CD4-positive, alpha-beta memory T cell (primary cell): Measurements from ENCODE around the gene SAP30BP. TPM values are rescaled to one million over a fixed set of nuclear protein-coding genes. Genes with fewer than 3 reads are reported as not detected.

Source experiments
- CTCF ChIA-PET: fragments of 350-600 bp; sonication (Branson Sonifier 250); formaldehyde crosslinking; loops from one replicate; lab custom pipeline; 2021; ENCODE audit warnings: inconsistent platforms; ENCODE audit not compliant: partially characterized antibody; lab: Charles Lee
- POLR2A ChIA-PET: fragments of 350-600 bp; sonication (Branson Sonifier 250); formaldehyde crosslinking; loops from one replicate; lab custom pipeline; 2021; ENCODE audit not compliant: partially characterized antibody; lab: Charles Lee
- DNase-seq, 5 donors: peaks; one replicate each; pipeline versions ENCODE4 v3.0.0 to v3.0.0-alpha.2; 2020 to 2022; ENCODE audit warnings: mixed read lengths in 1 of 5
- H3K27ac ChIP-seq: one replicate; pipeline ENCODE4 v1.7.0; 2013; ENCODE audit warnings: low read depth, low read length
- H3K27me3 ChIP-seq: 2 replicates; pipeline ENCODE4 v1.7.0; 2013; ENCODE audit warnings: mild to moderate bottlenecking, low read length, moderate library complexity; ENCODE audit not compliant: insufficient read depth
- H3K36me3 ChIP-seq: 2 replicates; pipeline ENCODE4 v1.7.0; 2013; ENCODE audit warnings: mild to moderate bottlenecking, low read length, moderate library complexity; ENCODE audit not compliant: insufficient read depth
- H3K4me1 ChIP-seq: 2 replicates; pipeline ENCODE4 v1.7.0; 2013; ENCODE audit warnings: mild to moderate bottlenecking, low read length, moderate library complexity; ENCODE audit not compliant: insufficient read depth
- H3K4me3 ChIP-seq, 2 donors: one replicate each; pipeline ENCODE4 v1.7.0; 2013; ENCODE audit warnings: low read length in 2 of 2, mild to moderate bottlenecking in 1 of 2
- H3K9me3 ChIP-seq, 2 donors: one replicate each; pipeline ENCODE4 v1.7.0; 2013; ENCODE audit warnings: low read length in 2 of 2, control low read depth in 1 of 2; ENCODE audit not compliant: control insufficient read depth in 1 of 2
- H3K27ac Mint-ChIP-seq, 7 donors: one replicate each; pipeline ENCODE4 v1.8.0; 2020 to 2021; ENCODE audit warnings: mixed read lengths in 7 of 7, mild to moderate bottlenecking in 6 of 7, inconsistent platforms in 3 of 7, moderate library complexity in 3 of 7
- H3K27me3 Mint-ChIP-seq, 2 donors: one replicate each; pipeline ENCODE4 v1.8.0; 2020 to 2021; ENCODE audit warnings: mixed read lengths in 2 of 2
- H3K36me3 Mint-ChIP-seq, 2 donors: one replicate each; pipeline ENCODE4 v1.8.0; 2020 to 2021; ENCODE audit warnings: mixed read lengths in 2 of 2, inconsistent platforms in 1 of 2, mild to moderate bottlenecking in 1 of 2
- H3K4me1 Mint-ChIP-seq, 4 donors: one replicate each; pipeline ENCODE4 v1.8.0; 2020 to 2021; ENCODE audit warnings: mixed read lengths in 4 of 4, mild to moderate bottlenecking in 1 of 4
- H3K4me3 Mint-ChIP-seq, 8 donors: one replicate each; pipeline ENCODE4 v1.8.0; 2020 to 2021; ENCODE audit warnings: mixed read lengths in 8 of 8, mild to moderate bottlenecking in 7 of 8, moderate library complexity in 6 of 8, inconsistent platforms in 3 of 8
- H3K9me3 Mint-ChIP-seq, 8 donors: one replicate each; pipeline ENCODE4 v1.8.0; 2020 to 2021; ENCODE audit warnings: mixed read lengths in 8 of 8, mild to moderate bottlenecking in 5 of 8, inconsistent platforms in 3 of 8, moderate library complexity in 1 of 8
- intact Hi-C: fragments of 100-400 bp; cut with micrococcal nuclease; formaldehyde crosslinking; loops from one replicate; pipeline ENCODE4 v1.15.1; 2023
- polyA plus RNA-seq, 2 donors: library from polyadenylated mRNA; unstranded; fragments of 300-500 nt; fragmentation: Illumina TruSeq; gene quantifications; one replicate each; pipeline ENCODE4 v1.2.3, GENCODE V29; 2021
- total RNA-seq, 2 experiments: library from RNA; stranded (reverse); gene quantifications; one replicate each; pipeline ENCODE4 v1.2.3, GENCODE V29; 2021

Gene SAP30BP
- total and polyA plus RNA-seq, 4 experiments from 2014 or later: 69.9 to 119 (median 97.5) TPM

- intact Hi-C loops: no loop called here
- peaks cover 47 to 63% of the 10 kb centered on the region in 2 donors for H3K36me3 Mint-ChIP-seq
- no peaks in the 10 kb centered on the region for H3K4me1 Mint-ChIP-seq
These were observed 39.0 kb downstream of the SAP30BP start for GRCh38 chr17:75706042-75706728.

GRCh38 chr17:75707079-75707571 is 40.0 kb downstream of the SAP30BP start:
- Mint-ChIP-seq H3K4me1 (no peaks in the 10 kb centered on the region), H3K27me3 (no peaks in the 10 kb centered on the region), H3K9me3 (no peaks in the 10 kb centered on the region), H3K36me3 (peaks cover 39 to 53% of the 10 kb centered on the region in 2 donors), H3K4me3 (no peak overlapping the region), H3K27ac (no peak overlapping the region)
- no peaks in the 10 kb centered on the region for H3K9me3 ChIP-seq
- H3K4me3 ChIP-seq: no peak overlapping the region
- H3K27me3 ChIP-seq: no peaks in the 10 kb centered on the region
- DNase-seq: no peak
- no peak overlapping the region for H3K27ac ChIP-seq
- POLR2A ChIA-PET: no interaction called here
- CTCF ChIA-PET: no interaction called here
- H3K36me3 ChIP-seq: peaks cover 53% of the 10 kb centered on the region
- intact Hi-C loops: no loop called here
- H3K4me1 ChIP-seq: no peaks in the 10 kb centered on the region

More at GRCh38 chr17:75706042-75706728, 39.0 kb downstream of the SAP30BP start:
- H3K27me3 ChIP-seq: no peaks in the 10 kb centered on the region
- no peak overlapping the region for H3K27ac ChIP-seq
- Mint-ChIP-seq H3K27ac (no peak overlapping the region), H3K4me3 (no peak overlapping the region), H3K27me3 (no peaks in the 10 kb centered on the region), H3K9me3 (no peaks in the 10 kb centered on the region)
- H3K4me3 ChIP-seq: no peak overlapping the region
- peaks cover 62% of the 10 kb centered on the region for H3K36me3 ChIP-seq
- POLR2A ChIA-PET: no interaction called here
- DNase-seq: no peak
- no peaks in the 10 kb centered on the region for H3K9me3 ChIP-seq
- CTCF ChIA-PET: interaction anchor here (0.7 kb wide), 1 partner anchor 47 kb away, joined by 3 read pairs; no protein-coding TSS in a partner anchor
- H3K4me1 ChIP-seq: no peaks in the 10 kb centered on the region

GRCh38 chr17:75712446-75712845 is 45.3 kb downstream of the SAP30BP start:
- H3K9me3 ChIP-seq: no peaks in the 10 kb centered on the region
- H3K4me3 Mint-ChIP-seq: no peak overlapping the region
- H3K4me1 ChIP-seq: no peaks in the 10 kb centered on the region
- no peak overlapping the region for H3K4me3 ChIP-seq
- peaks cover 11 to 14% of the 10 kb centered on the region in 2 donors for H3K36me3 Mint-ChIP-seq
- no peaks in the 10 kb centered on the region for H3K4me1 Mint-ChIP-seq
- H3K27ac ChIP-seq: no peak overlapping the region
- no peaks in the 10 kb centered on the region for H3K9me3 Mint-ChIP-seq
- H3K27me3 ChIP-seq: no peaks in the 10 kb centered on the region
- no peak for DNase-seq
- no peak overlapping the region for H3K27ac Mint-ChIP-seq
- H3K36me3 ChIP-seq: peaks cover 5% of the 10 kb centered on the region
- peaks cover 1 to 3% of the 10 kb centered on the region in 2 donors for H3K27me3 Mint-ChIP-seq
- CTCF ChIA-PET: no interaction called here
- POLR2A ChIA-PET: no interaction called here
- intact Hi-C loops: no loop called here

DNA sequence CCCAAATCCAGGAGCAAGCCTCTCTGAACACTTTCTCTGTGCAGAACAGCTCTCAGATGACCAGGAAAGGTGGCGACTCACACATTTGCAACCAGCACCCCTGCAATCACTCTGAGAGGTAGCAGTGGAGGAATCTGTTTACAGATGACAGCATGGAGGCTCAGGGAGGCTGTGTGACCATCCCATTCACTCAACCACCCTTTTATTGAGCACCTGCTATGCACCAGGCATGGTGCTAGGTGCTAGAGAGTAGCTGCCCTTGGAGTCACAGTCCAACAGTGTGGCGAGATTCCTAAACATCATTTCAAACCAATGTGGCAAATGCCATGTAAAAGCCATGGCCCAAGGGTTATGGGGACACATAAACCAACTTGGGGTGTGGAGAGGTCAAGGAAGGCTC is 52.6 kb downstream of the SAP30BP start:
- Histone ChIP-seq H3K27ac (no peak overlapping the region), H3K4me1 (peaks cover 8% of the 10 kb centered on the region), H3K9me3 (no peaks in the 10 kb centered on the region), H3K27me3 (no peaks in the 10 kb centered on the region), H3K36me3 (no peaks in the 10 kb centered on the region), H3K4me3 (no peak overlapping the region)
- peak overlapping the region in 7 of 8 donors; percentile 25 to 84 (median 73) for H3K4me3 Mint-ChIP-seq
- peak overlapping the region in 1 of 7 donors; percentile 63 for H3K27ac Mint-ChIP-seq
- ChIA-PET CTCF (interaction anchor here (0.8 to 1.1 kb wide), 2 partner anchors 30 to 45 kb away, joined by 3 read pairs; no protein-coding TSS in a partner anchor), POLR2A (interaction anchor here (1.0 to 1.2 kb wide), 2 partner anchors 53 to 90 kb away, joined by 3 to 4 read pairs; partner anchors contain the start of genes RECQL5 and SAP30BP)
- H3K4me1 Mint-ChIP-seq: peaks cover 3 to 8% (median 5%) of the 10 kb centered on the region in 4 donors
- no peaks in the 10 kb centered on the region for H3K9me3 Mint-ChIP-seq
- intact Hi-C loops: no loop called here
- no peak for DNase-seq
- H3K36me3 Mint-ChIP-seq: no peaks in the 10 kb centered on the region
- H3K27me3 Mint-ChIP-seq: peaks cover 0 to 1% of the 10 kb centered on the region in 2 donors

DNA sequence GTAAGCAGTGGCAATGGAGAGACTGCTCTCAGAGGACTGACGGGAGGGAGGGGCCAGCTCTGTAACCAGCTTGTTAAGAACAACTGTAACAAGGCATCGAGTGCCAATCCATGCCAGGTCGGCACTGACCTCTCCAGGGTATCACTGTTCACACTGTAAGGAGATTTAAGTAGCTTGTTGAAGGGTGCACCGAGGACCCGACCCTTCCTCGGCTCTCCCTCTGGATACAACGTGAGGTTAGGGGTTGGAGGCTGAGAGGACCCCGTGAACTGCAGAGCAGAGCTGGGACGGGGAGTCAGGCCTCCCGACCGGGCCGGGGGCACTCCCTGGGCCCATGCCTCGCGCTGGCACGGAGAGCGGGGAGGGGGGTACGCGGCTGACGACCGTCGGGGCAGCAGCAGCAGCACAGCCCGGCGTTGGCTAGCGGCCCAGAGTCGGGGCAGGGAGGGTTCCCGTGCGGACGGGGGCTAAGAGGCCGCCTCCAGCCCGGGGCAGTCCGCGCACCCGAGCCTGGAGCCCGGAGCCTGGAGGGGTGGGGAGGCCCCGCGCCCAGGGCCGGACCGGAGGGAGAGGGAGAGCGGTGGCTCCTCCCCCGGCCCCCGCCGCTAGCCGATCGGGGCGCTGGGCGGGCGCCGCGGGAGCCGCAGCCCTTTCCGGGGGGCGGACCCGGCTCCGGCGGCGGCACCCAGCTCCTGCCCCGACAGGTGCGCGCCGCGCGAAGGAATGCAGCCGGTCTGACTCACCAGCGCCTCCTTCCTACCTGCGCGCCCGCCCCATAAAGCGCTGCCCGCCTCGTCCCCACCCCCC is 53.7 kb downstream of the SAP30BP start, which contains the start of gene ITGB4:
TSS of gene ITGB4 (plus strand) at position 804 of the 807 bp plus-strand sequence. CDS start 3,245 bp downstream, outside the sequence.
- DNase-seq: peak; percentile 62 to 77 (median 66)
- POLR2A ChIA-PET: interaction anchor here (0.6 to 1.6 kb wide), 9 partner anchors 10 to 432 kb away, joined by 3 to 9 read pairs (median 3); partner anchors contain the start of genes RECQL5 and SLC25A19
- H3K9me3 Mint-ChIP-seq: no peaks in the 10 kb centered on the region
- no peak within 1 kb of the TSS for H3K27ac ChIP-seq
- H3K4me3 Mint-ChIP-seq: peak within 1 kb of the TSS; percentile 73 to 85 (median 80)
- peak within 1 kb of the TSS in 4 of 7 donors; percentile 47 to 68 (median 58) for H3K27ac Mint-ChIP-seq
- intact Hi-C loops: no loop called here
- H3K4me1 Mint-ChIP-seq: peaks cover 3 to 8% (median 5%) of the 10 kb centered on the region in 4 donors
- peaks cover 0 to 1% of the 10 kb centered on the region in 2 donors for H3K27me3 Mint-ChIP-seq
- no peaks in the 10 kb centered on the region for H3K9me3 ChIP-seq
- H3K36me3 ChIP-seq: no peaks in the 10 kb centered on the region
- H3K36me3 Mint-ChIP-seq: no peaks in the 10 kb centered on the region
- no peaks in the 10 kb centered on the region for H3K27me3 ChIP-seq
- peaks cover 8% of the 10 kb centered on the region for H3K4me1 ChIP-seq
- CTCF ChIA-PET: interaction anchor here (0.8 to 1.1 kb wide), 4 partner anchors 10 to 88 kb away, joined by 3 to 5 read pairs (median 4); no protein-coding TSS in a partner anchor
- peak within 1 kb of the TSS in 1 of 2 donors; percentile 51 for H3K4me3 ChIP-seq

DNA sequence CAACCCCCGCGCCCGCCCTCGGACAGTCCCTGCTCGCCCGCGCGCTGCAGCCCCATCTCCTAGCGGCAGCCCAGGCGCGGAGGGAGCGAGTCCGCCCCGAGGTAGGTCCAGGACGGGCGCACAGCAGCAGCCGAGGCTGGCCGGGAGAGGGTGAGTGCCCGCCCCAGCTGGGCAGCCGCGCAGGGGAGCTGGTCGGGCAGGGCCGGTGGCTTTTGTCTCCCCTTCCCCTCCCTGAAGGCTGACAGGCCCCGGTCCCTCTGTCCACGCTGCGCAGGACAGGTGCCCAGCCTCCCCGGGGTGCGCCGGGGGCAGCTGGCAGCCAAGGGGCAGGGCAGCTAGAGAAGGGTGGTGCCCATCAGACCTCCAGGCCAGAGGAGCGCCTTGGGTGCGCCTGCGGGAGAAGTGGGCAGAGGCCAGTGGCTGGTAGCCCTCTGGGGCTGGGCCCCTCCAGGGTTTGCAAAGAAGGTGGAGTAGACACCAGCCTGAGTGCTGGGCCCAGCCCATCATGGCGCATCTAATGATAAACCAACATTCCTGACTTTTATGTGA is 54.4 kb downstream of the SAP30BP start:
- Mint-ChIP-seq H3K4me3 (peak overlapping the region in 3 of 8 donors; percentile 52 to 65 (median 59)), H3K36me3 (no peaks in the 10 kb centered on the region), H3K27me3 (peaks cover 0 to 1% of the 10 kb centered on the region in 2 donors), H3K9me3 (no peaks in the 10 kb centered on the region), H3K27ac (peak overlapping the region in 1 of 7 donors; percentile 53), H3K4me1 (peaks cover 3 to 8% (median 5%) of the 10 kb centered on the region in 4 donors)
- no peak for DNase-seq
- Histone ChIP-seq H3K9me3 (no peaks in the 10 kb centered on the region), H3K4me3 (no peak overlapping the region), H3K27me3 (no peaks in the 10 kb centered on the region), H3K4me1 (peaks cover 8% of the 10 kb centered on the region), H3K36me3 (no peaks in the 10 kb centered on the region), H3K27ac (no peak overlapping the region)
- intact Hi-C loops: no loop called here
- POLR2A ChIA-PET: interaction anchor here (0.9 to 1.6 kb wide), 4 partner anchors 11 to 55 kb away, joined by 3 to 9 read pairs (median 3); partner anchors contain the start of gene RECQL5
- CTCF ChIA-PET: interaction anchor here (0.8 to 1.0 kb wide), 2 partner anchors 26 to 46 kb away, joined by 3 to 4 read pairs; no protein-coding TSS in a partner anchor
